Stimulated activated CD4-positive, alpha-beta T cell treated with anti-CD3 and anti-CD28 coated beads, Interleukin-1b, Interleukin-23, amount 100 ng/mL, for 1 hour (primary cell): Measurements from ENCODE around the gene PKNOX1.
"Not testable (repeated sequence)": the region's sequence is repeated elsewhere in the genome, so short reads cannot be mapped to it uniquely, and the experiment has no call there.

Experiments
- DNase-seq, 2 donors: peaks; one replicate each; pipeline ENCODE4 v3.0.0-alpha.2; 2020; ENCODE audit warnings: low read depth in 2 of 2

Gene PKNOX1

GRCh38 chr21:43020771-43021170, 46.4 kb downstream of the PKNOX1 start:
- no peak for DNase-seq

GRCh38 chr21:43021191-43021590, 46.8 kb downstream of the PKNOX1 start:
- no peak for DNase-seq

GRCh38 chr21:43021756-43022600, 47.6 kb downstream of the PKNOX1 start:
- DNase-seq = no peak

- no peak for DNase-seq
These were observed 48.8 kb downstream of the PKNOX1 start for GRCh38 chr21:43023175-43023574.

- no peak for DNase-seq
These were observed 50.2 kb downstream of the PKNOX1 start for GRCh38 chr21:43024439-43025136.

- no peak for DNase-seq
These were observed 51.3 kb downstream of the PKNOX1 start for GRCh38 chr21:43025636-43026180.

- DNase-seq = no peak
These were observed 53.7 kb downstream of the PKNOX1 start for GRCh38 chr21:43027846-43028731.

GRCh38 chr21:43029785-43030184, 55.4 kb downstream of the PKNOX1 start:
- no peak for DNase-seq

- no peak for DNase-seq
These were observed 56.8 kb downstream of the PKNOX1 start for GRCh38 chr21:43031121-43031619.

GRCh38 chr21:43034101-43034500, 59.7 kb downstream of the PKNOX1 start:
- DNase-seq = no peak

- DNase-seq = no peak
These were observed 60.5 kb downstream of the PKNOX1 start for GRCh38 chr21:43034826-43035225.

- DNase-seq = not testable (repeated sequence)
These were observed 62.5 kb downstream of the PKNOX1 start for GRCh38 chr21:43036889-43037288.

- not testable (repeated sequence) for DNase-seq
These were observed 63.7 kb downstream of the PKNOX1 start for GRCh38 chr21:43037918-43038658.

GRCh38 chr21:43038659-43039044, 64.3 kb downstream of the PKNOX1 start:
- DNase-seq = not testable (repeated sequence)

- not testable (repeated sequence) for DNase-seq
These were observed 67.8 kb downstream of the PKNOX1 start for GRCh38 chr21:43042169-43042568.

GRCh38 chr21:43043291-43043690, 68.9 kb downstream of the PKNOX1 start:
- not testable (repeated sequence) for DNase-seq

GRCh38 chr21:43044547-43044946, 70.2 kb downstream of the PKNOX1 start:
- not testable (repeated sequence) for DNase-seq

GRCh38 chr21:43045165-43045875, 71.0 kb downstream of the PKNOX1 start:
- DNase-seq = not testable (repeated sequence)

GRCh38 chr21:43045876-43046821, 71.8 kb downstream of the PKNOX1 start:
- not testable (repeated sequence) for DNase-seq
